KMS-11 (cell line): Measurements from ENCODE around the gene LUC7L.

Source experiments
- H2AFZ ChIP-seq: fragments of 200-600 bp; sonication (generic); 2 replicates; pipeline ENCODE4 v1.6.1; 2016; ENCODE audit warnings: antibody characterized with exemption, mixed run types, low read depth
- H3K27ac ChIP-seq: fragments of 200-600 bp; sonication (generic); 2 replicates; pipeline ENCODE4 v1.6.1; 2016; ENCODE audit warnings: mild to moderate bottlenecking, mixed run types
- H3K27me3 ChIP-seq: fragments of 200-600 bp; sonication (generic); 2 replicates; pipeline ENCODE4 v1.6.1; 2017; ENCODE audit warnings: mild to moderate bottlenecking, low read depth, mixed run types, moderate library complexity; ENCODE audit not compliant: insufficient read depth
- H3K36me3 ChIP-seq: fragments of 200-600 bp; sonication (generic); 2 replicates; pipeline ENCODE4 v1.6.1; 2017; ENCODE audit warnings: mild to moderate bottlenecking, mixed run types; ENCODE audit not compliant: insufficient read depth
- H3K4me1 ChIP-seq: fragments of 200-600 bp; sonication (generic); 2 replicates; pipeline ENCODE4 v1.6.1; 2016; ENCODE audit warnings: mild to moderate bottlenecking, low read depth, mixed run types; ENCODE audit not compliant: poor library complexity, severe bottlenecking
- H3K4me2 ChIP-seq: fragments of 200-600 bp; sonication (generic); 2 replicates; pipeline ENCODE4 v1.7.0; 2016; ENCODE audit warnings: mild to moderate bottlenecking, mixed run types
- H3K4me3 ChIP-seq: fragments of 200-600 bp; sonication (generic); IDR thresholded peaks from 2 replicates; pipeline ENCODE4 v1.6.1; 2017; ENCODE audit warnings: low read depth, low read length, mixed read lengths; ENCODE audit not compliant: insufficient read depth
- H3K79me2 ChIP-seq: fragments of 200-600 bp; sonication (generic); 2 replicates; pipeline ENCODE4 v1.6.1; 2016; ENCODE audit warnings: low read depth, mixed run types; ENCODE audit not compliant: insufficient read depth
- H3K9ac ChIP-seq: fragments of 200-600 bp; sonication (generic); 2 replicates; pipeline ENCODE4 v1.6.1; 2016; ENCODE audit warnings: mild to moderate bottlenecking, mixed run types
- H4K20me1 ChIP-seq: fragments of 200-600 bp; sonication (generic); 2 replicates; pipeline ENCODE4 v1.6.1; 2016; ENCODE audit warnings: mild to moderate bottlenecking, mixed run types; ENCODE audit not compliant: insufficient read depth
- CTCF ChIP-seq: fragments of 200-600 bp; sonication (generic); conservative IDR thresholded peaks from 2 replicates; pipeline ENCODE4 v1.6.1; 2017; ENCODE audit warnings: low read depth, mild to moderate bottlenecking, antibody characterized with exemption, low read length, moderate library complexity, mixed read lengths

LUC7L gene

GRCh38 chr16:254461-254860 is 25.2 kb upstream of the LUC7L start:
- Histone ChIP-seq H3K9ac (no peak overlapping the region), H2AFZ (no peak overlapping the region), H3K79me2 (no peaks in the 10 kb centered on the region)

GRCh38 chr16:253833-254232 is 24.6 kb upstream of the LUC7L start:
- H3K27ac ChIP-seq, result no peak overlapping the region
- no peaks in the 10 kb centered on the region for H3K36me3 ChIP-seq
- H3K79me2 ChIP-seq, result no peaks in the 10 kb centered on the region
- H3K9ac ChIP-seq, result no peak overlapping the region
- no peak overlapping the region for H3K4me3 ChIP-seq
- no peak overlapping the region for H2AFZ ChIP-seq
- H3K4me2 ChIP-seq, result no peak overlapping the region
- TF ChIP-seq CTCF, result no peak
- H3K27me3 ChIP-seq, result no peaks in the 10 kb centered on the region
- no peaks in the 10 kb centered on the region for H3K4me1 ChIP-seq
- H4K20me1 ChIP-seq, result no peaks in the 10 kb centered on the region

More at GRCh38 chr16:254461-254860, 25.2 kb upstream of the LUC7L start:
- no peaks in the 10 kb centered on the region for H4K20me1 ChIP-seq
- no peak overlapping the region for H3K4me2 ChIP-seq
- no peaks in the 10 kb centered on the region for H3K27me3 ChIP-seq
- H3K36me3 ChIP-seq, result no peaks in the 10 kb centered on the region
- H3K27ac ChIP-seq, result no peak overlapping the region
- no peak for TF ChIP-seq CTCF
- H3K4me1 ChIP-seq, result no peaks in the 10 kb centered on the region
- H3K4me3 ChIP-seq, result no peak overlapping the region

- Histone ChIP-seq H3K9ac (no peak overlapping the region), H3K4me2 (no peak overlapping the region), H3K4me3 (no peak overlapping the region), H4K20me1 (no peaks in the 10 kb centered on the region), H3K36me3 (no peaks in the 10 kb centered on the region), H3K27me3 (no peaks in the 10 kb centered on the region), H3K4me1 (no peaks in the 10 kb centered on the region), H3K27ac (no peak overlapping the region), H2AFZ (no peak overlapping the region), H3K79me2 (no peaks in the 10 kb centered on the region)
- no peak for TF ChIP-seq CTCF
Observed at GRCh38 chr16:252366-253337, 23.4 kb upstream of the LUC7L start.

- no peak overlapping the region for H3K9ac ChIP-seq
- H2AFZ ChIP-seq, result no peak overlapping the region
- H3K4me1 ChIP-seq, result no peaks in the 10 kb centered on the region
- H3K27ac ChIP-seq, result no peak overlapping the region
- no peaks in the 10 kb centered on the region for H4K20me1 ChIP-seq
- no peaks in the 10 kb centered on the region for H3K36me3 ChIP-seq
- H3K79me2 ChIP-seq, result no peaks in the 10 kb centered on the region
- H3K4me3 ChIP-seq, result no peak overlapping the region
- no peak for TF ChIP-seq CTCF
- no peaks in the 10 kb centered on the region for H3K27me3 ChIP-seq
- H3K4me2 ChIP-seq, result no peak overlapping the region
Observed at GRCh38 chr16:249431-249830, 20.2 kb upstream of the LUC7L start.
